Ishikawa (cell line): ENCODE measurements around the gene LDHAL6B.

Source experiments
- CEBPB ChIP-seq: IDR thresholded peaks from 2 replicates; pipeline ENCODE4 v1.6.1; 2012
- CREB1 ChIP-seq: IDR thresholded peaks from 2 replicates; pipeline ENCODE4 v1.6.1; 2012; ENCODE audit warnings: low read depth
- EGR1 ChIP-seq: IDR thresholded peaks from 2 replicates; pipeline ENCODE4 v1.6.1; 2012
- EP300 ChIP-seq: IDR thresholded peaks from 2 replicates; pipeline ENCODE4 v1.6.1; 2012; ENCODE audit warnings: borderline replicate concordance
- FOXM1 ChIP-seq: IDR thresholded peaks from 2 replicates; pipeline ENCODE4 v1.6.1; 2012; ENCODE audit warnings: low read depth, borderline replicate concordance
- MAX ChIP-seq: IDR thresholded peaks from 2 replicates; pipeline ENCODE4 v1.6.1; 2012
- NFIC ChIP-seq: IDR thresholded peaks from 2 replicates; pipeline ENCODE4 v1.6.1; 2012
- RAD21 ChIP-seq: IDR thresholded peaks from 2 replicates; pipeline ENCODE4 v1.6.1; 2012; ENCODE audit warnings: low read depth
- REST ChIP-seq: IDR thresholded peaks from 2 replicates; pipeline ENCODE4 v1.6.1; 2012; ENCODE audit warnings: low read depth, mild to moderate bottlenecking
- TAF1 ChIP-seq: IDR thresholded peaks from 2 replicates; pipeline ENCODE4 v1.6.1; 2012; ENCODE audit warnings: low read depth, mild to moderate bottlenecking
- TCF12 ChIP-seq: IDR thresholded peaks from 2 replicates; pipeline ENCODE4 v1.6.1; 2012; ENCODE audit warnings: low read depth
- TEAD4 ChIP-seq: IDR thresholded peaks from 2 replicates; pipeline ENCODE4 v1.6.1; 2012
- USF1 ChIP-seq: IDR thresholded peaks from 2 replicates; pipeline ENCODE4 v1.6.1; 2012
- YY1 ChIP-seq: IDR thresholded peaks from 2 replicates; pipeline ENCODE4 v1.6.1; 2012; ENCODE audit warnings: low read depth
- ZBTB7A ChIP-seq: IDR thresholded peaks from 2 replicates; pipeline ENCODE4 v1.6.1; 2012; ENCODE audit warnings: low read depth

Gene LDHAL6B

GRCh38 chr15:59197454-59197853, 9.2 kb upstream of the LDHAL6B start:
- no peak for TF ChIP-seq YY1
- TF ChIP-seq CEBPB, result no peak
- no peak for TF ChIP-seq EGR1
- no peak for TF ChIP-seq TCF12
- no peak for TF ChIP-seq EP300
- no peak for TF ChIP-seq USF1
- TF ChIP-seq TAF1, result no peak
- TF ChIP-seq ZBTB7A, result no peak
- no peak for TF ChIP-seq RAD21
- no peak for TF ChIP-seq REST
- no peak for TF ChIP-seq CREB1
- TF ChIP-seq FOXM1, result no peak
- TF ChIP-seq MAX, result no peak

- TF ChIP-seq CREB1, result no peak
- no peak for TF ChIP-seq TAF1
Measured at GRCh38 chr15:59199626-59200465, 6.8 kb upstream of the LDHAL6B start.

GRCh38 chr15:59200560-59200959, 6.1 kb upstream of the LDHAL6B start:
- no peak for TF ChIP-seq EGR1
- TF ChIP-seq EP300, result no peak
- TF ChIP-seq CREB1, result no peak
- no peak for TF ChIP-seq REST
- TF ChIP-seq YY1, result no peak
- no peak for TF ChIP-seq NFIC
- TF ChIP-seq RAD21, result no peak
- TF ChIP-seq ZBTB7A, result no peak
- no peak for TF ChIP-seq MAX
- TF ChIP-seq TAF1, result no peak
- no peak for TF ChIP-seq TCF12
- no peak for TF ChIP-seq USF1
- TF ChIP-seq FOXM1, result no peak
- no peak for TF ChIP-seq TEAD4
- no peak for TF ChIP-seq CEBPB

- no peak for TF ChIP-seq MAX
Measured at GRCh38 chr15:59203008-59203407, 3.6 kb upstream of the LDHAL6B start.

GRCh38 chr15:59203657-59204056, 3.0 kb upstream of the LDHAL6B start:
- TF ChIP-seq TCF12 (no peak), TAF1 (no peak), FOXM1 (no peak), EP300 (no peak), REST (no peak), USF1 (no peak), CREB1 (no peak), TEAD4 (no peak), EGR1 (no peak), YY1 (no peak), NFIC (no peak), RAD21 (no peak), MAX (no peak), ZBTB7A (no peak)
